Fibroblast of upper back skin (primary cell): ENCODE results near the gene AGAP1.

Experiments used
- DNase-seq: peaks from one replicate; pipeline ENCODE4 v3.0.0-alpha.2; 2013

The AGAP1 gene

DNA sequence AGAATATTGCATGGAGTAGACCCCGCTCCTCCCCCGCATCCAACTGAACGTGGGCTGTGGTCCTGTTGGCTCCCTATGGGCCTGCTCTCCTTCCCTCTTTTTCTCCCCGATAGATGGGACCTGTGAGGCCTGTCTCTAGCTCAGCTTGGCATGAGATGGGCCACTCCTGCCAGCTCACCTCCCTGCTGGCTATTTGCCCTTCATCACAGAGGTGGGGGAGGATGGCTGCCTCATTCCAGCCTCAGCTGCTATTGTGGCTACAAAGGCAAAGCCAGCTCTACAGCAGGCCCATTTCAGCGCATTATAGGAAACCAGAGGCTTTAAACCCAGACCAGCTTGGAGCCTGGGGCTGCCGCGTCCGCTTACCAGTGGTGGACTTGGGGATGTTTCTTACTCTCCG, 360.4 kb downstream of the AGAP1 start:
- no peak for DNase-seq

DNA sequence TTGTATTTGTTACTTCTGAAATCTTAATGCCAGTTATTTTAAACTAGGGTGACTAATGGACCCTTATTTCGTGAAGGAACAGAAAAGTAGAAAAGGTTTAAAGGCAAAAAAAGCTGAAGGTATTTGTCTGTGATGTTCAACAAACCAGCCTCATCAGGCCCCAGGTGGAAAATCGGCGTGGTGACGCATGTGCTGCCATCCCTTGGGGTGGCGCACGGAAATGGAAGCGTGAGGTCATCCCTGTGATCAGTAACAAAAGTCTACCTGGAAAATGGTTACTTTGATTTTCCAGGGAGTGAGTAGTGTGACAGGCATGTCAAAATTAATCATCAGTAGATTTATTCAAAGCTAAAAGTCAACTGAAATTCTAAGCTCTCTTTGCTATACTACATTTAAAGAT, 361.2 kb downstream of the AGAP1 start:
- DNase-seq, result no peak

DNA sequence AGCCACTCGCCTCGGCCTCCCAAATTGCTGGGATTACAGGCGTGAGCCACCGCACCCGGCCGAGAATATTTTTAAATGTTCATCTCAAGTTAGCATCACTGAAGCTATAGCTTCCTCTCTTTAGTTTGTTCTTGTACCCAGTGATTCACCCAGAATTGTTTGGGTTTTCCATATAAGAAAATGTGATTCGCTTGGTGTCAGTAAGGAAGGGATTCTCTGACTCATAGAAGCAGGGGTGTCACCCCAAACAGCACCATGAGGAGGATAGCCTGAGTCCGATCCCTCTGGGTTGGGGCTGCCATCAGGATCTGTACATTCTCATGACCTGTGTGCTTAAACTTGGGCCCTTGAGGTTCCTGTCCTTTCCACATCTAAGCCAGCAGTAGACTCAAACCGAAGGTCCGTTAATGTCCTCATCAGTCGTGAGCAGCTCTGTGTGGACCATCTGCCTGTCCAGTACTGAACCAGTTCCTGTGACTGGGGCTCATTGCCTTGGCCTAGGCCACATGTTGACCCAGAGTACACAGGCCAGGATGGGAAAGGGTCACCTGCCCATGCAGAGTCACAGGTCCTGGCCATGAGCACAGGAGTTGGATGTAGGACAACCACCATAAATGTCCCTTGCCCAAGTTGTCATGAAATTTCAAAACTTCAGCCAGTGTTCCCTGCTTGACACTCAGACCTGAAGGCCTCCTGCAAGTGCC, 362.5 kb downstream of the AGAP1 start:
- DNase-seq, result peak; percentile 25

DNA sequence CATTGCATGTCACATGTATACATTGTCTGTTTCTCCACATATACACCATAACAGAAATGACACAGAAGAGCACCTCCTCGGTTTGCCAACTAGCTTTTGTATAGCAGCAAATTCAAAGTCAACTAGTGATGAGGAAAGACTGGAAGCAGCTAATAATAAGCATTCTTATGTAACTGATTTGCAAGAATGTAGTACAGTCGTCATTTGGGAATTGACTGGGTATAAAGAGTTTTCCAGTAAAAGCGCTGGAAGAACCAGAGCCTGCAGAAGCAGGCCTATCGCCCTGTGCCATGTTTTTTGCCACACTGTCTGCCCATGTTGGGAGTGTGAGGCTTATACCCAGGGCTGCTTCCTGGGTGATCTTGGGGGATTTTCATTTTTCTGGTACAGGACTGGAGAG, 363.8 kb downstream of the AGAP1 start:
- peak; percentile 49 for DNase-seq

DNA sequence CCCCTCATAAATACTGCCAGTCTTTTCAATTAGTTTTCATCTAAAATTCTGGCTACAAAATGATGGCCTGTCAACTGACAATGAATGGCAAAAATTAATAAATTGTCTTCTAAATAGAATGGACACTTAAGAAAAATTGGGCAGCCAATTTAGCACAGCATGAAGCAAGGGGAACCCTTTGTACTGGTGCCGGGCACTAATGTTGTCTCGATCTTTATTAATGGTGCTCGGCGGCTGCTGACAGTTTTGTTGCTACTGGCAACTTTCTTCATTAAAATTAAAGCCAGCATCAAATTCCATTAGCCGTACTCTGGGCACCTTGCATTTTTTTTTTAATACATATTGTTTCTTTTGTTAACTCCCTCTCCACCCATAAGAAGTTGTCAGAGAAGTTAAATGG, 365.0 kb downstream of the AGAP1 start:
- no peak for DNase-seq

DNA sequence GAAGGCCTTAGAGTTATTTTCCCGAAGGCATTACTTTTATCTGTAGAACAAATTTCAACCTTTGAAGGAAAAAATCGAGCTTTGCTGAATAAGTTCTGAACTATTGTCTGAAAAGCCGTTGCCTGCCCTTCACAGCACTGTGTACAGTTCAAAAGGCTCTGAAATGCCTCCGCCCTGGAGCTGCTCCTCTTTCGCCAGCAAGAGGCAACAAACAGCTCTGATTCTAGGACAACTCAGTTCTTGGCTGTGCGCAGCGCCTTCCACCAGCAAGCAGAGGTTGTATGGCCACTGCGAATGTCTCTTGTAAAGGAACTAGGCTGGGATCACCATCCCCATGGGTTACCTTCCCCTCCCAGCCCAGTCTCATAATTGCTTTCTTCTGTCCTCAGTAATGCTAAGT, 365.8 kb downstream of the AGAP1 start:
- peak; percentile 19 for DNase-seq

DNA sequence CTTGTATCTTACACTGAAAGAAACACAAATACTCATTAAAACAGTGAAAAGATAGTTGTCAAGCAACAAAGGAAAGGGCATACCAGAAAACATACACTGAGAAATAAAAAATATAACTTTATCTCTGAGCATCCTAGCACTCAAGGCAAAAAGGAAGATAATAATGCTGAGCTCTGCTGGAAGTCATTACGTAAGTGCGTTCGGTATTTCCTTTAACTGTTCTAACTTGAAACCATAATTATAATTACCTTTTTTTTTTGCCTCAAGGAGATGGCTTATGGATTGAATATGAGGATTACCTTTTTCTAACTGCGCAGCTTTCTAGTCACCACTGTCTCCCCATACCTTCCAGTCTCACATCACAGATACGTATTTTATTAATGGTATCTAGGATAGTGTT, 366.3 kb downstream of the AGAP1 start:
- DNase-seq, result peak; percentile 48

DNA sequence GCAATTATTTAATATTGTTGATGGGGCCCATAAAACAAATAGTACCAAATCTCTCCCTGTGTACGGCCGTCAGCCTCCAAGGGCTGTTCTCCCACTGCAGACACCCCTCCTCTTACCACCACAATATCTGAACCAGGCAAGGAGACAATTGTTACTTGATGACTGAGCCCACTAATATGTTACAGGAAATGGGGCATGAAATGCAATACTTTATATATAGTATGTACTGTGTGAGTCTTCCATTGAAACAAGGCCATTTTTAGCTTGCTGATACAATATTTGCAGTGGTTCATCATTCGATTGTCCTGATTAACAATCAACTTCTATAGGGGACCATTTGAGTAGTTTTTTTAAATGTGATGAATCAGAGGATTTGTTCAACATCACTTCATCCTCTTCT, 367.0 kb downstream of the AGAP1 start:
- peak; percentile 61 for DNase-seq

DNA sequence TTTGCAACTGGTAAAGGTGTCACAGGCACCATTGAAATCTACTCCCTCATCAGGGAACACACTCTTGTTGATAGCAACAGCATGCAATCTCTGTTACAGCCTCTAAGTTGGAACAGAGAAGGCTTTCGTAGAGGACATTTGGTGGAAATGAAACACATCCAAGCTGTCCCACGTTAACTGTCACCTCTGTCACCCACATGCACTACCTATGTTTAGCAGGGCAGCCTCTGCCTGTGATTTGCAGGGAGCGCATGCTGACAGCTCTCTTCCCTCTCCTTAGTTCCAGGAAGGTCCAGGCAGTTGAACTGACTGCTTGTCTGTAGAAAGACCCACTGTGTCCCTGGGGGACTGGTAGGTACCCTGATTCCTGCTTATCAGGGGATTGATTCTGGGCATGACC, 367.5 kb downstream of the AGAP1 start:
- DNase-seq, result no peak

DNA sequence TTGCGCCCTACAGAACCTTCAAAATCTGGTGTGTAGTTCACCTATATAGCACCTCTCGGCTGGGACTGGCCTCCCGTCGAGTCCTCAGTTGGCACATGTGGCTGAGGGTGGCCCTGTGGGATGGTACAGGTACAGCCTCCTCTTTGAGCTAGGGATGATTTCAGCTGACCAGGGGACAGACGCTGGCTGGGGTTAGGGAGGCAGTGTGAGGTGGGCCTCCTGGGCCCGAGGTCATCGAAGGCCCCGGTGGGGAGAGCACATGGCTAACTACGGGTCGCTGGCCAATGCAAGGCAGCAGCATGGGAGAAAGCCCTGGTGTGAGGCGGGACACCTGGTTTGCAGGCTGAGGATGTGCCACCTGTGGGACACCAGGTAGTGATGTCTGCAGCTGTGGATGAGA, 369.6 kb downstream of the AGAP1 start:
- DNase-seq, result no peak

DNA sequence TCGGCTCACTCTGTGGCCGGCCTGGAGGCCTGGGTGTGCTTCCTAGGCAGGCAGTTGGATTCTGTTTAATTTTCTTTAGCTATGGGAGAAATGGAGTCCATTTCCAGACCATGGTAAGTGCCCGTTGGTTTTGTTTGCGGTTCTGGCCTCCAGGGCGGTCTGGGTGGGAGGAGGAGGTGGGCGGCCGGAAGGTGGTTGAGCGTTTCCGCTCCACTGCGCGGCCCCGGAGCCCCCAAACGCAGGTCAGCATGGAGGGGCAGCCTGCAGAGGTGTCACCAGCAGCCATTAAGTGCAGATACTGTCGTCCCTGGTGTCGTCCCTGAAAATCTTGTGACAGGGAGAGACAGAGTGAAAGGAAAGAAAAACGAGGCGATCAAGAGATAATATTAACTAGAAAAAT, 370.5 kb downstream of the AGAP1 start:
- no peak for DNase-seq

DNA sequence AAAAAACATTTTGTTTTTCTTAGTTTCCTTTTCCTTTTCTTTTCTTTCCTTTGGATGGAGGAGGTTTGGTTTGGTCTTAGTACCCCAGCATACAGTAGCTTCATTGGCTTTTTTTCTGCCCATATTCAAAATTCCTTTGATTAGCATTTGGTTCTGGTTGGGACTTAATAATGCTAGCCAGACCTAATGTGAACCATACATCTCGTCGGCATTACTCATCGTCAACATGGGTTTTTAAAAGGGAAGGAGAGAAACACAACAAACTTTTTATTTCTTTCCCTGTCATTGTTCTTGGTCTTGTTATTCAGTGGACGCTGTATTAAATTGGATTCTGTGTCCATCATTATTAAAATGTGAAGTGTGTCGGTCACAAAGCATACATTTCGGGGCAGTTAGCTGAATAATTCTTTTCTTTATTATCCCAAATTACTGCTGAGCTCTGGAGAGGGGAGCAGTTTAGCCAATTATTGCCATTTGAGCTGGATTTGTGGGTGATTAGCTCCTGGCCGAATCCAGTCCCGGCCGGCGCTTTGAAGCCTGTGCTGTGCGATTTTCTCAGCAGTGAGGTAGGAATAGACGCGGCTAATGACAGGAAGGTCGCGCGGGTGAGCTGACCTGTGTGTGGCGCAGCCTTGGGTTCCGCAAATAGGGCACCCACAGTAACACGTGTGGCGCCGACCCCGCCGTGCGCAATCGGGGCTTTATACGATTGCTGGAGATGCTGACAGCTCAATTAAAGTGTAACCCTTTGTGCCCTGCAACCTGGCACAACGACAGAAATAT, 371.1 kb downstream of the AGAP1 start:
- peak; percentile 61 for DNase-seq

DNA sequence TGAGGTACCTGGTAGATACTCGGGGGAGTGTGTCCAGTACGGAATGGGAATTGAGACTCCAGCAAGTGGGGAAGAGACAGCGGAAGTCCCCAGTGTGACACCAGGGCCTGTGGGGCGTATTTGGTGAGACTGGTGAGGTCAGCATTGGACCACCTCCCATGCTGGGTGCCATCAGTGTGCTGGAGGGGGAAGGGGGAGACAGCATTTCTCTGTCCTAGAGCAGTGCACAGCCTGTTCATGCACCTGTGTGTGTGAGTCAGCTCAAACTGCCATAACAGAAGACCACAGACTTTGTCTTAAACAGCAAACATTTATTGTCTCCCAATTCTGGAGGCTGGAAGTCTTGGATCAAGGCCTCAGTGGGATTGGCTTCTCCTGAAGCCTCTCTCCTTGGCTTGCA, 372.5 kb downstream of the AGAP1 start:
- DNase-seq, result no peak

DNA sequence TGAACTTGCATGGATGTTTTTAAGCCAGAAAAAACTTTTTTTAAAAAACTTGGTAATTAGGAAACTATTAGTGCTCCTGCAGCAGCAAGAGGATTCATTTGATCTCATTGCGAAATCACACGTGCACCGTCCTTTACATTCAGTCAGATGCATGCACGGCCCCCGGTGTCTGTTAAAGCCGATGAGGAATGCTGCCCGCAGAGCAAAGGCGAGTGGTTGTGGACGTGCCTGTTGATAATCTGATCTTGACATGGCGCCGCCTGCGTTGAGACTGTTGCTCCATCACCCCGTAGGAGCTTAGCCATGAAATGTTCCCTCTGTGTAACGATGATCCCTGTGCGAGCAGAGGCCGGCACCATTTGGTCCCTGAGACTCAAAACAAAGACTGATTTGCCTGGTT, 374.4 kb downstream of the AGAP1 start:
- DNase-seq, result peak; percentile 29

DNA sequence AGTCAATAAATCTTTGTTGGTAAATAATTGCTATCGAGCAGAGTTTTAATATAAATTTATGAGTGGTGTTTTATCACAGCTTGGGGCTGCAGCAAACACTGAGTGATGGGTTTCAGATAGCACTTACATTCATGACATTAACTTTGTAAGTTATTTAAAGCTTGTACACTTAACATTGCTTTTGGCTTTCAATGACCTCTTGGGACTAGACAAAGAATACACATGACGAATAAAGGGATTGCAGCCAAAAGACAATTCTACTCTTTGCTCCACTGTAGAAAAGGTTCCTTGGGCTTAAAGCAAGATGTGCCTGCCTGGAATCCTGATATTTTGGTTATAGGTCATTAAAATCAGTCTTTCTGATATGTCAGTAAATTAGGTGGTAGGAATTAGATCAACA, 374.8 kb downstream of the AGAP1 start:
- no peak for DNase-seq

DNA sequence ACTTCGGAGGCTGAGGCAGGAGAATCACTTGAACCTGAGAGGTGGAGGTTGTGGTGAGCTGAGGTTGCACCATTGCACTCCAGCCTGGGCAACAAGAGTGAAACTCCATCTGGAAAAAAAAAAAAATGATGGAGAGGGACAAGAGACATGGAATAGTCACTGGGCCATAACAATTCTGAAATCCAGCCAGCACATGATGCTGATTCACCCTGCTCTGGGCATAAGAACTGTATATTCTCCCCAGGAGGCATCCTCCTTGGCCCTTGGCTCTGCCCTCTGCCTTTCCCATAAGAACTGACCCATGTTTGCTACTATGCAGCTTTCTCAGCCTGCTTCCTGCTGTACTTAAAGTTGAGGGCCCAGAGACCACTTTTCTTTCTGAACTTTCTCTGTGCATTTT, 376.7 kb downstream of the AGAP1 start:
- DNase-seq, result no peak

DNA sequence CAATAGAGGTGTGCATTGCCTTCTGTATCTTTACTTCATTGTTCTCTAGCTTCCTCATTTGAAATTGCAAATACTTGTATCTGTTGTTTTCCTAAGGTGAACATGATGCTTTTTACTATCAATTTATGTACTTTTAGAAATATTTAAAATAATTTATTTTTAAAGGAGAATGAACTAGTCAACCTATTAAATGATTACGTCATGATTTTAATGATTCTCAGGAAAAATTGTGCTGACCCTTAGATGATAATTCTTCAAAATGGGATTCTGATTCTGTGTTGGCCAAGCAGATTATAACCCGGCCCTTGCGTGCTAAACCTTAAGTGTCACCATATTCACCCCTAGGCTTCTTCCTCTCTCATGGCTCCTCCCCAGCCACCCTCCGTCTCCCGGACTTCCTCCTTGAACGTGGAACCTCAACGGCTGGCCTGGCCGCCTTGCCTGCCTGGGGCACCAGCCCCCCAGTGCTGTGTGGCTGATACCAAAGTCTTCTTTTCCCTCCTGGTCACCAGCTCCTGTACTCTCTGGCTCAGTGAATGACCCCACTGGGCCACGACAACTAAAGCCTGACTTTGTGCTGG, 382.3 kb downstream of the AGAP1 start:
- DNase-seq, result no peak

DNA sequence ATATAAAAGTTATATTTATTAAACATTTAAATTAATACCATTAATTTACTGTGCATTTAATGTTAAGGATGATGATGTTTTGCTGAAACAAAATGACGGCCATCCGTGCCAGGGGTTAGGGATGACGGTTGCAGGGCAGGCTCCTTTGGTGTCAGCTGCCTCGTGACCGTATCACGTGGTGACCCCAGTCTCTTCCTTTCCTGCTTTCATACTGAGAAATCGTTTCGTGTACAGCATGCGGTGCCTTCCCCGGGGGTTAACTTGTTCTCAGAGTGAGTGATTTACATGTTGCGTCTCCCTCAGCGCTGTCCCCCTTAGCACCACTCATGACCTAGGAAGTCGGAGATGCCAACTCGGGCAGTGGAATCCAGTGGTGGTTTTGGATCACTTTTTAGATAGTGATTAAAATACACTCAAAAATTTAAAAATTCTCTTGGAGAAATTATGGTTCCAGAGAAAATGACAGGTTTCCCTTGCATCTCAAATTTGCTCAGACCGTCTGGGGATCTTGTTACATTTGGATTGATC, 383.5 kb downstream of the AGAP1 start:
- no peak for DNase-seq

DNA sequence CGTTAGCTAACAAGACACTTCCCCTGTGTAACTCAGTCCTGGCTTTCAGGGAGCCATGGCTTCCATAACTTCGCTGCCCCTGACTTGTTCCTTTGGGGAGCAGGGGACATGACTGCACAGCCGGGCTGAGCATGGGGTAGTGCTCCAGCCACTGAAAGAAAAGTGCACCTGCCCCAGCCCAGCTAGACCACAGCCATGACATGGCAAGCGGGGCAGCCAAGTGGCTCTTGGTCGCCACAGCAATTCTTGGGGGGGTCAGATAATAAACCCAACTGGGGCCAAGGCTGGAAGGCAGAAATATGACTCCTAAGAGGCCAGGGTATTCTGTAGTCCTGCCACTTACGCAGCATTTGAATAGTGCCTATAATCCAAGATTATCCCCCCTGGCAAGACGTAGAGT, 385.3 kb downstream of the AGAP1 start:
- DNase-seq, result no peak

DNA sequence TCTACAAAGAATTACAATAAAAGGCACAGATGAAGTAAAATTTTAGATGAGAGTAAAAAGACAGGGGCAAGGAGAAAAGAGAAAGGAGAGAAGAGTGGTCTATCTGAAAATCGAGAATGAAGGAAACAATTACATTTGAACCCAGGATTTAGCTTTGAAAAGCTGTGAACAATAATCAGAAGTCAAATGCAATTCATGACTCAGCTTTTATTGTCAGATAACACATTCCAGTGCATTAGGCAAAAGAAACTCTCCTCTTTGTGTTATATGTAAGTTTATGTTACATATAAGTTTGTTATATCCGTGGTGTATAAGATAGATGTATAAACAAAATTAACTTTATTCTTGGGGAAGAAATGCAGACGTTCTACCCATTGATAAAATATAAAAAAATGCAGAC, 389.8 kb downstream of the AGAP1 start:
- DNase-seq, result no peak

DNA sequence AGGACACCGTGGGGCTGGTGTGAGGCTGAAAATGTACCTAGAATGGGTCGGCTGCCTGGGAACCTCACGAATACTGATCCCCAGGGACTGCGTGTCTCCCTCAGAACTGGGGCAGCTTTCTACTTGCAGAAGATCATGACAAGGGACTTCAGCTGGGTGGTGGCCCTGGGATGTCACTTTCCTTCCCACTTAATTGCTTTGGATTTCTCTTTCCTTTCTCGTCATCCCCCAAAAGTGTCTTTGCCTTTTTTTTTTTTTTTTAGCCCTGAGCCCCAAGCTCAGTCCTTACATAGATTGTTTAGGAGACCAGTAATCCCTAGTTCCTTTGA, 395.4 kb downstream of the AGAP1 start:
- DNase-seq, result no peak

DNA sequence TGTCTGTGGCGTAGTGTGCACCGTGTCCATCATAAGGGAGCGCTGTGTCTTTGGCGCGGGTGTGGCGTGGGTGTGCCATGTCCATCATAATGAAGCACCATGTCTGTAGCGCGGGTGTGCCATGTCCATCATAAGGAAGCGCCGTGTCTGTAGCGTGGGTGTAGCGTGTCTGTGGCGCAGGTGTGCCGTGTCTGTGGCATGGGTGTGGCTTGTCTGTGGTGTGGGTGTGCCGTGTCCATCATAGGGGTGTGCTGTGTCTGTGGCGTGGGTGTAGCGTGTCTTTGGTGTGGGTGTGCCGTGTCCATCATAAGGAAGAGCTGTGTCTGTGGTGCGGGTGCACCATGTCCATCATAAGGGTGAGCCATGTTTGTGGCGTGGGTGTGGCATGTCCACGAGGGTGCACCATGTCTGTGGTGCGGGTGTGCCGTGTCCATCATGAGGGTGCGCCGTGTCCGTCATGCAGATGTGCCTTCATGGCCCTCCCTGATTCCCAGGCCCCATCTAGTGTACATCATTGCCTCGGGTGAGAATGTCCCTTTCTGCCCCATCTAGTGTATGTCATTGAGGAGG, 399.4 kb downstream of the AGAP1 start:
- DNase-seq, result no peak

DNA sequence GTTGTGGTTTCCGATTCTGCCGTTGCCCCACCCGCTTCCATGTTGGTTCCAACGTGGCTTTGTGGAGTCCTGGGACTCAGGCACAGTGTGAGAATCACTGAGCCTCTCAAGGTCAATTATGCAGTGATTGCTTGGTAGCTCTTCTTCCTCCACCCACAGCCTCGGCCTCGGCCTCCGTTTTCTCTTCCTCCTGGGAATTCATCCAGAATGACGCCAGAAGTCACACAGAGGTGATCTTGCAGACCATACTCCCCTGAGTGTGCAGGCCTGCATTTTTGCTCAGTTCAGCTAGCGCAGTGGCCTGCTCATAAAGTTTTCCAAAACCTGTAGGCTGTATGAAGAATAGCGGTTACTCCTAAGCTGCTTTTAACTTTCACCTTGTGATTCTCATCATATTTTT, 401.0 kb downstream of the AGAP1 start:
- DNase-seq, result no peak

DNA sequence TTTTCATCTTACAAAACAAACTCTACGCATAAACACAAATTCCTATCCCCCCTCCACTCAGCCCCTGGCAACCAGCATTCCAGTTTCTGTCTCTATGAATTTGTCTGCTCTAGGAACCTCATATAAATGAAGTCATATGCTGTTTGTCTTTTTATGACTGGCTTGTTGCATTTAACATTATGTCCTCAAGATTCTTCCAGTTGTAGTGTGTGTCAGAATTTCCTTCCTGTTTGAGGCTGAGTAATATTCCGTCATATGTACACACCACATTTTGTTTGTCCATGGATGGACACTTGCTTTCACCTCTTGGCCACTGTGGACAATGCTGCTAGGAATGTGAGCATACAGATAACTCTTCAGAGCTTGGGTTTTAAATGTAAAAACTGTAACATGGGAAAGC, 402.2 kb downstream of the AGAP1 start:
- no peak for DNase-seq
